KMS-11 (cell line): ENCODE measurements around the gene ARPC1A.
"Not testable (repeated sequence)": the region's sequence is repeated elsewhere in the genome, so short reads cannot be mapped to it uniquely, and the experiment has no call there.

Experiments used
- H2AFZ ChIP-seq: fragments of 200-600 bp; sonication (generic); 2 replicates; pipeline ENCODE4 v1.6.1; 2016; ENCODE audit warnings: antibody characterized with exemption, mixed run types, low read depth
- H3K27ac ChIP-seq: fragments of 200-600 bp; sonication (generic); 2 replicates; pipeline ENCODE4 v1.6.1; 2016; ENCODE audit warnings: mild to moderate bottlenecking, mixed run types
- H3K27me3 ChIP-seq: fragments of 200-600 bp; sonication (generic); 2 replicates; pipeline ENCODE4 v1.6.1; 2017; ENCODE audit warnings: mild to moderate bottlenecking, low read depth, mixed run types, moderate library complexity; ENCODE audit not compliant: insufficient read depth
- H3K36me3 ChIP-seq: fragments of 200-600 bp; sonication (generic); 2 replicates; pipeline ENCODE4 v1.6.1; 2017; ENCODE audit warnings: mild to moderate bottlenecking, mixed run types; ENCODE audit not compliant: insufficient read depth
- H3K4me1 ChIP-seq: fragments of 200-600 bp; sonication (generic); 2 replicates; pipeline ENCODE4 v1.6.1; 2016; ENCODE audit warnings: mild to moderate bottlenecking, low read depth, mixed run types; ENCODE audit not compliant: poor library complexity, severe bottlenecking
- H3K4me2 ChIP-seq: fragments of 200-600 bp; sonication (generic); 2 replicates; pipeline ENCODE4 v1.7.0; 2016; ENCODE audit warnings: mild to moderate bottlenecking, mixed run types
- H3K4me3 ChIP-seq: fragments of 200-600 bp; sonication (generic); IDR thresholded peaks from 2 replicates; pipeline ENCODE4 v1.6.1; 2017; ENCODE audit warnings: low read depth, low read length, mixed read lengths; ENCODE audit not compliant: insufficient read depth
- H3K79me2 ChIP-seq: fragments of 200-600 bp; sonication (generic); 2 replicates; pipeline ENCODE4 v1.6.1; 2016; ENCODE audit warnings: low read depth, mixed run types; ENCODE audit not compliant: insufficient read depth
- H3K9ac ChIP-seq: fragments of 200-600 bp; sonication (generic); 2 replicates; pipeline ENCODE4 v1.6.1; 2016; ENCODE audit warnings: mild to moderate bottlenecking, mixed run types
- H4K20me1 ChIP-seq: fragments of 200-600 bp; sonication (generic); 2 replicates; pipeline ENCODE4 v1.6.1; 2016; ENCODE audit warnings: mild to moderate bottlenecking, mixed run types; ENCODE audit not compliant: insufficient read depth
- CTCF ChIP-seq: fragments of 200-600 bp; sonication (generic); conservative IDR thresholded peaks from 2 replicates; pipeline ENCODE4 v1.6.1; 2017; ENCODE audit warnings: low read depth, mild to moderate bottlenecking, antibody characterized with exemption, low read length, moderate library complexity, mixed read lengths

ARPC1A gene

GRCh38 chr7:99339595-99339994 lies 13.9 kb downstream of the ARPC1A start:
- TF ChIP-seq CTCF: no peak
- Histone ChIP-seq H2AFZ (no peak overlapping the region), H3K4me1 (no peaks in the 10 kb centered on the region), H3K27ac (no peak overlapping the region), H3K36me3 (peaks cover 14% of the 10 kb centered on the region; the same call in 1 of the 2 replicates), H3K4me2 (no peak overlapping the region), H4K20me1 (no peaks in the 10 kb centered on the region), H3K9ac (no peak overlapping the region), H3K4me3 (no peak overlapping the region), H3K27me3 (no peaks in the 10 kb centered on the region), H3K79me2 (no peaks in the 10 kb centered on the region)

- H3K27me3 ChIP-seq: no peaks in the 10 kb centered on the region
- no peak overlapping the region for H3K27ac ChIP-seq
- no peak for TF ChIP-seq CTCF
- no peak overlapping the region for H2AFZ ChIP-seq
- no peak overlapping the region for H3K9ac ChIP-seq
- no peaks in the 10 kb centered on the region for H3K79me2 ChIP-seq
- peaks cover 11% of the 10 kb centered on the region; the same call in 1 of the 2 replicates for H3K36me3 ChIP-seq
- H3K4me3 ChIP-seq: no peak overlapping the region
- H4K20me1 ChIP-seq: no peaks in the 10 kb centered on the region
- no peak overlapping the region for H3K4me2 ChIP-seq
- H3K4me1 ChIP-seq: no peaks in the 10 kb centered on the region
These were observed 15.0 kb downstream of the ARPC1A start for GRCh38 chr7:99340659-99341058.

GRCh38 chr7:99344061-99344647 lies 18.5 kb downstream of the ARPC1A start:
- Histone ChIP-seq H3K4me1 (no peaks in the 10 kb centered on the region), H3K27me3 (no peaks in the 10 kb centered on the region), H3K4me2 (no peak overlapping the region), H3K9ac (no peak overlapping the region), H3K27ac (no peak overlapping the region), H2AFZ (no peak overlapping the region), H4K20me1 (no peaks in the 10 kb centered on the region), H3K36me3 (peaks cover 4% of the 10 kb centered on the region; the same call in 1 of the 2 replicates), H3K79me2 (no peaks in the 10 kb centered on the region), H3K4me3 (no peak overlapping the region)
- TF ChIP-seq CTCF: no peak

- H4K20me1 ChIP-seq: not testable (repeated sequence)
These were observed 24.9 kb downstream of the ARPC1A start for GRCh38 chr7:99350641-99351040.

GRCh38 chr7:99352247-99352646 lies 26.5 kb downstream of the ARPC1A start:
- no peak overlapping the region for H3K9ac ChIP-seq
- no peak overlapping the region for H3K4me2 ChIP-seq
- H3K79me2 ChIP-seq: no peaks in the 10 kb centered on the region
- H3K27ac ChIP-seq: no peak overlapping the region
- no peak overlapping the region for H3K4me3 ChIP-seq
- H3K4me1 ChIP-seq: no peaks in the 10 kb centered on the region
- H3K36me3 ChIP-seq: peaks cover 9% of the 10 kb centered on the region; the same call in 1 of the 2 replicates
- no peak overlapping the region for H2AFZ ChIP-seq
- no peak for TF ChIP-seq CTCF
- H4K20me1 ChIP-seq: no peaks in the 10 kb centered on the region
- no peaks in the 10 kb centered on the region for H3K27me3 ChIP-seq

More at GRCh38 chr7:99350641-99351040, 24.9 kb downstream of the ARPC1A start:
- not testable (repeated sequence) for H3K36me3 ChIP-seq, H3K4me3 ChIP-seq, H3K4me1 ChIP-seq, H3K27ac ChIP-seq, H3K79me2 ChIP-seq, H3K4me2 ChIP-seq, H2AFZ ChIP-seq, H3K27me3 ChIP-seq, H3K9ac ChIP-seq
